H1 (cell line): ENCODE results near the gene LBHD1. TPM values are rescaled to one million over a fixed set of nuclear protein-coding genes. Genes with fewer than 3 reads are reported as not detected.

Experiments
- CTCF ChIA-PET: fragments of 300-600 bp; sonication (Branson Sonifier 250); formaldehyde crosslinking; loops from one replicate; lab custom pipeline; 2021; ENCODE audit not compliant: partially characterized antibody; lab: Charles Lee
- POLR2A ChIA-PET: fragments of 300-600 bp; sonication (Branson Sonifier 250); formaldehyde crosslinking; loops from one replicate; lab custom pipeline; 2021; ENCODE audit warnings: inconsistent platforms; ENCODE audit not compliant: partially characterized antibody; lab: Charles Lee
- DNase-seq, 2 experiments: peaks; one replicate each; pipeline versions ENCODE4 v3.0.0 to v3.0.0-alpha.2; 2010 to 2022; ENCODE audit warnings: low spot score in 2 of 2, low read depth in 1 of 2, mixed read lengths in 1 of 2
- FAIRE-seq: peaks from 2 replicates; lab custom pipeline; 2011; peaks lifted over from hg19 to GRCh38; lab: Jason Lieb, UNC
- H2AFZ ChIP-seq: 2 replicates; pipeline ENCODE4 v1.8.1; 2012; ENCODE audit warnings: low read length, inconsistent platforms
- H2AK5ac ChIP-seq: 2 replicates; pipeline ENCODE4 v1.6.1; 2013; ENCODE audit warnings: low read depth, low read length
- H2BK120ac ChIP-seq: replicated peaks from 2 replicates; pipeline ENCODE3; 2013; ENCODE audit warnings: low read depth, low read length, inconsistent platforms
- H2BK12ac ChIP-seq: 2 replicates; pipeline ENCODE4 v1.6.1; 2013; ENCODE audit warnings: low read depth, low read length
- H2BK15ac ChIP-seq: 2 replicates; pipeline ENCODE4 v1.6.1; 2013; ENCODE audit warnings: low read length
- H2BK20ac ChIP-seq: 2 replicates; pipeline ENCODE4 v1.6.1; 2013; ENCODE audit warnings: low read length
- H2BK5ac ChIP-seq: 2 replicates; pipeline ENCODE4 v1.6.1; 2013; ENCODE audit warnings: low read depth, low read length
- H3K14ac ChIP-seq: 2 replicates; pipeline ENCODE4 v1.6.1; 2013; ENCODE audit warnings: inconsistent platforms; ENCODE audit not compliant: insufficient read length
- H3K18ac ChIP-seq: 2 replicates; pipeline ENCODE4 v1.6.1; 2013; ENCODE audit warnings: low read length; ENCODE audit errors: extremely low read depth
- H3K23ac ChIP-seq: 2 replicates; pipeline ENCODE4 v1.6.1; 2013; ENCODE audit warnings: inconsistent platforms; ENCODE audit not compliant: insufficient read length
- H3K23me2 ChIP-seq: 2 replicates; pipeline ENCODE4 v1.6.1; 2013; ENCODE audit warnings: low read depth, low read length
- H3K27ac ChIP-seq: 2 replicates; pipeline ENCODE4 v1.6.1; 2011; ENCODE audit warnings: low read depth, low read length, inconsistent platforms
- H3K27me3 ChIP-seq, 4 experiments: replicated peaks in 1 of 4; 1 replicate in 1 of 4; 2 replicates in 3 of 4; pipeline versions ENCODE4 v1.6.1 to v1.8.1; 2011 to 2013; ENCODE audit warnings: low read length in 3 of 4, mild to moderate bottlenecking in 3 of 4, inconsistent platforms in 2 of 4, mixed read lengths in 2 of 4, moderate library complexity in 1 of 4; ENCODE audit not compliant: control insufficient read depth in 3 of 4, insufficient read depth in 3 of 4; ENCODE audit errors: extremely low read depth in 1 of 4
- H3K36me3 ChIP-seq, 4 experiments: 2 replicates each; pipeline versions ENCODE4 v1.6.1 to v1.8.1; 2011 to 2013; ENCODE audit warnings: mild to moderate bottlenecking in 4 of 4, low read length in 3 of 4, moderate library complexity in 2 of 4, control low read depth in 1 of 4, inconsistent platforms in 1 of 4; ENCODE audit not compliant: insufficient read depth in 4 of 4, control insufficient read depth in 2 of 4
- H3K4ac ChIP-seq: replicated peaks from 2 replicates; pipeline ENCODE3; 2013; ENCODE audit warnings: low read length, low read depth, mixed read lengths, inconsistent platforms; ENCODE audit not compliant: insufficient read length
- H3K4me1 ChIP-seq, 4 experiments: replicated peaks in 1 of 4; 1 replicate in 1 of 4; 2 replicates in 3 of 4; pipeline versions ENCODE4 v1.6.1 to v1.8.1; 2011 to 2013; ENCODE audit warnings: low read length in 3 of 4, inconsistent platforms in 2 of 4, mixed read lengths in 1 of 4; ENCODE audit not compliant: insufficient read depth in 4 of 4, control insufficient read depth in 3 of 4
- H3K4me2 ChIP-seq, 2 experiments: 2 replicates each; pipeline versions ENCODE4 v1.6.1 to v1.8.1; 2011 to 2013; ENCODE audit warnings: low read depth in 2 of 2, low read length in 2 of 2, control low read depth in 1 of 2, inconsistent platforms in 1 of 2, mild to moderate bottlenecking in 1 of 2; ENCODE audit not compliant: insufficient read depth in 1 of 2
- H3K4me3 ChIP-seq, 4 experiments: fragments of 200-600, 300-600 bp in 1 of 4; sonication (generic), shearing (Covaris generic), sonication (Bioruptor Twin) in 1 of 4; 2 replicates each; pipeline versions ENCODE4 v1.5.1 to v1.8.1; 2011 to 2016; ENCODE audit warnings: low read length in 4 of 4, low read depth in 3 of 4, control low read depth in 2 of 4, inconsistent platforms in 2 of 4, mild to moderate bottlenecking in 2 of 4, mixed read lengths in 1 of 4, moderate library complexity in 1 of 4; ENCODE audit not compliant: insufficient read depth in 2 of 4; ENCODE audit errors: extremely low read depth in 1 of 4
- H3K56ac ChIP-seq: replicated peaks from 2 replicates; pipeline ENCODE3; 2013; ENCODE audit warnings: low read depth, mild to moderate bottlenecking, mixed read lengths, low read length, inconsistent platforms; ENCODE audit not compliant: insufficient read length
- H3K79me1 ChIP-seq: 2 replicates; pipeline ENCODE4 v1.6.1; 2013; ENCODE audit warnings: low read depth, low read length, control low read depth
- H3K79me2 ChIP-seq, 2 experiments: 2 replicates each; pipeline versions ENCODE4 v1.6.1 to v1.8.1; 2012 to 2013; ENCODE audit warnings: low read length in 2 of 2, mild to moderate bottlenecking in 2 of 2, inconsistent platforms in 1 of 2; ENCODE audit not compliant: insufficient read depth in 2 of 2, control insufficient read depth in 1 of 2
- H3K9ac ChIP-seq, 4 experiments: replicated peaks in 1 of 4; 1 replicate in 1 of 4; 2 replicates in 3 of 4; pipeline versions ENCODE4 v1.6.1 to v1.8.1; 2011 to 2013; ENCODE audit warnings: low read depth in 3 of 4, low read length in 3 of 4, control low read depth in 2 of 4, mild to moderate bottlenecking in 2 of 4, moderate library complexity in 2 of 4, inconsistent platforms in 1 of 4; ENCODE audit errors: extremely low read depth in 1 of 4
- H3K9me3 ChIP-seq, 2 experiments: 2 replicates each; pipeline versions ENCODE4 v1.6.1 to v1.8.1; 2012 to 2013; ENCODE audit warnings: mild to moderate bottlenecking in 2 of 2, moderate library complexity in 2 of 2, control low read depth in 1 of 2, inconsistent platforms in 1 of 2, low read depth in 1 of 2, low read length in 1 of 2, mixed read lengths in 1 of 2; ENCODE audit not compliant: insufficient read depth in 2 of 2
- H4K20me1 ChIP-seq, 2 experiments: replicated peaks in 1 of 2; 2 replicates each; pipeline versions ENCODE3 to v1.8.1; 2011 to 2013; ENCODE audit warnings: inconsistent platforms in 2 of 2, low read length in 2 of 2, mild to moderate bottlenecking in 1 of 2; ENCODE audit not compliant: insufficient read depth in 2 of 2, control insufficient read depth in 1 of 2
- H4K5ac ChIP-seq: 2 replicates; pipeline ENCODE4 v1.6.1; 2013; ENCODE audit warnings: low read length, low read depth, mixed read lengths, inconsistent platforms; ENCODE audit not compliant: insufficient read length
- H4K8ac ChIP-seq: 2 replicates; pipeline ENCODE4 v1.8.0; 2013; ENCODE audit warnings: mild to moderate bottlenecking, moderate library complexity, low read length, inconsistent platforms; ENCODE audit not compliant: insufficient read depth; ENCODE audit errors: extremely low read depth
- H4K91ac ChIP-seq: replicated peaks from 2 replicates; pipeline ENCODE3; 2013; ENCODE audit warnings: low read length, mixed read lengths, inconsistent platforms; ENCODE audit not compliant: insufficient read length
- BACH1 ChIP-seq: IDR thresholded peaks from 2 replicates; pipeline ENCODE4 v1.6.1; 2012; ENCODE audit warnings: low read length, improper control_type of control experiment
- CBX5 ChIP-seq: fragments of 300-800, 300-1000 bp; sonication (generic); IDR thresholded peaks from 2 replicates; pipeline ENCODE4 v1.7.1; 2016; ENCODE audit warnings: antibody characterized with exemption, low read length, low read depth
- CTCF ChIP-seq, 3 experiments: IDR thresholded peaks; 1 replicate in 2 of 3; 2 replicates in 1 of 3; pipeline versions ENCODE4 v1.5.1 to v1.6.1; 2011; ENCODE audit warnings: low read length in 3 of 3, mild to moderate bottlenecking in 3 of 3, inconsistent platforms in 2 of 3, low read depth in 1 of 3, moderate library complexity in 1 of 3; ENCODE audit not compliant: insufficient read depth in 1 of 3; ENCODE audit errors: control extremely low read depth in 1 of 3
- EP300 ChIP-seq, 2 experiments: IDR thresholded peaks; 1 replicate in 1 of 2; 2 replicates in 1 of 2; pipeline ENCODE4 v1.6.1; 2011 to 2012; ENCODE audit warnings: low read depth in 2 of 2, low read length in 2 of 2, mild to moderate bottlenecking in 2 of 2, borderline replicate concordance in 1 of 2, inconsistent platforms in 1 of 2, moderate library complexity in 1 of 2
- SAP30 ChIP-seq: fragments of 300-600 bp; sonication (generic); IDR thresholded peaks from 2 replicates; pipeline ENCODE4 v1.7.1; 2012; ENCODE audit warnings: low read length, moderate library complexity, mild to moderate bottlenecking, inconsistent platforms; ENCODE audit not compliant: insufficient read depth, insufficient replicate concordance
- WGBS, 2 experiments: shearing (Covaris generic) in 1 of 2; methylation state at CpG; one replicate each; pipeline versions ENCODE4 v1.1.6 to v1.1.7; 2013 to 2015; ENCODE audit warnings: low lambda C conversion rate in 2 of 2, mixed read lengths in 2 of 2, inconsistent platforms in 1 of 2, low coverage in 1 of 2, missing lambda C conversion rate in 1 of 2; ENCODE audit not compliant: insufficient replicate concordance in 2 of 2, insufficient coverage in 1 of 2, insufficient read length in 1 of 2; ENCODE audit errors: extremely low coverage in 1 of 2, missing lambda C conversion rate in 1 of 2; 5-methylcytosine and 5-hydroxymethylcytosine counted together
- polyA plus RNA-seq, 7 experiments: library from polyadenylated mRNA; depleted of rRNA in 3 of 7; stranded (reverse) in 5 of 7; unstranded in 2 of 7; fragments of >200 nt in 5 of 7; fragments of 200-250 nt in 2 of 7; gene quantifications; 1 replicate in 5 of 7; 2 replicates in 1 of 7; 4 replicates in 1 of 7; pipeline versions ENCODE4 v1.2.1 to v1.2.3, GENCODE V29; 2011 to 2013; ENCODE audit warnings: missing spikeins in 2 of 7, mixed read lengths in 2 of 7
- total RNA-seq: library from RNA; stranded (reverse); fragmentation: NEBNext Ultra II Directional; extraction: Animal tissue kit (Norgen Biotek cat#: 25700); gene quantifications from 2 replicates; pipeline ENCODE4 v1.2.1, GENCODE V29; 2021

The LBHD1 gene
- total and polyA plus RNA-seq, 2 of the 8 experiments (the other 6 are each of a cell fraction or from before 2014, with no cell fraction given), result 2.3 to 5.2 TPM

- no peak overlapping the region for H2AK5ac ChIP-seq
- H3K79me1 ChIP-seq, result peaks cover 7% of the 10 kb centered on the region; the same call in 1 of the 2 replicates
- no peaks in the 10 kb centered on the region for H3K27me3 ChIP-seq
- H2BK120ac ChIP-seq, result no peak overlapping the region
- H3K4ac ChIP-seq, result no peak overlapping the region
- H2BK20ac ChIP-seq, result no peak overlapping the region
- peak overlapping the region; percentile 83 to 88 (median 86) for H3K9ac ChIP-seq
- no peak overlapping the region for H3K18ac ChIP-seq
- peak overlapping the region; percentile 16 for H4K91ac ChIP-seq
- ChIA-PET POLR2A (interaction anchor here (0.6 to 50.4 kb wide), 14 partner anchors 8 to 189 kb away, joined by 3 to 2041 read pairs (median 4); partner anchors contain the start of genes B3GAT3, BSCL2, C11orf98 and CSKMT), CTCF (interaction anchor here (1.0 kb wide), 2 partner anchors 13 to 64 kb away, joined by 3 to 4 read pairs; partner anchors contain the start of genes C11orf98 and CSKMT)
- peak overlapping the region; percentile 95 to 99 for H3K4me2 ChIP-seq
- H3K4me3 ChIP-seq, result peak overlapping the region; percentile 87 to 96 (median 92)
- H2BK5ac ChIP-seq, result peak overlapping the region; percentile 38; the same call in 1 of the 2 replicates
- peak overlapping the region; percentile 58 for H4K5ac ChIP-seq
- WGBS, 2 experiments, result 42 to 100% methylated on average over 1 to 16 of the region's 16 CpGs
- H4K20me1 ChIP-seq, result peaks cover 3 to 20% of the 10 kb centered on the region in 2 experiments
- no peak overlapping the region for H3K23ac ChIP-seq
- DNase-seq (no peak), FAIRE-seq (no peak)
- H3K56ac ChIP-seq, result peak overlapping the region; percentile 83
- H4K8ac ChIP-seq, result peak overlapping the region; percentile 95
- peaks cover 0 to 14% (median 7%) of the 10 kb centered on the region in 4 experiments; a peak in 5 of 8 replicates for H3K36me3 ChIP-seq
- peak overlapping the region; percentile 70 for H3K27ac ChIP-seq
- peaks cover 7 to 23% of the 10 kb centered on the region in 2 experiments for H3K79me2 ChIP-seq
- H3K9me3 ChIP-seq, result no peaks in the 10 kb centered on the region
- no peak overlapping the region for H2BK15ac ChIP-seq
- TF ChIP-seq SAP30 (peak; percentile 63), EP300 (IDR thresholded peaks at IDR 0.05; ENCODE audit: borderline replicate concordance in 1 of 2, low read depth in 2 of 2, low read length in 2 of 2) (no peak), BACH1 (no peak), CBX5 (no peak), CTCF (IDR thresholded peaks at IDR 0.05; ENCODE audit: control extremely low read depth in 1 of 3, insufficient read depth in 1 of 3, low read depth in 1 of 3, low read length in 3 of 3) (0 out of 4 replicates have a peak, but pooled peaks of 1 of the 3 experiments have one; percentile 1)
- TF ChIP-seq, all 59 proteins: peak for 2
- Histone ChIP-seq H2AFZ (no peak overlapping the region; the same call in 1 of the 2 replicates), H3K23me2 (peaks cover 3% of the 10 kb centered on the region), H2BK12ac (no peak overlapping the region), H3K14ac (no peak overlapping the region), H3K4me1 (no peaks in the 10 kb centered on the region)
Measured at GRCh38 chr11:62652161-62653006, 19.7 kb downstream of the LBHD1 start.
